Stimulated activated CD4-positive, alpha-beta T cell treated with anti-CD3 and anti-CD28 coated beads, Interleukin-1b, Interleukin-23, amount 100 ng/mL, for 1 hour (primary cell): ENCODE measurements around the gene ORC5.
"Not testable (repeated sequence)": the region's sequence is repeated elsewhere in the genome, so short reads cannot be mapped to it uniquely, and the experiment has no call there.

Experiments used
- DNase-seq, 2 donors: peaks; one replicate each; pipeline ENCODE4 v3.0.0-alpha.2; 2020; ENCODE audit warnings: low read depth in 2 of 2

Gene ORC5

GRCh38 chr7:104207731-104208420 lies at the start of gene ORC5:
Gene ORC5, minus strand, starts transcription at chr7:104208013. Its CDS starts 109 bp downstream, at chr7:104207904.
- peak; percentile 16 to 66 for DNase-seq

GRCh38 chr7:104255616-104256015 lies 47.8 kb upstream of the ORC5 start:
- DNase-seq: no peak

- DNase-seq: no peak
Measured at GRCh38 chr7:104255194-104255593, 47.4 kb upstream of the ORC5 start.

GRCh38 chr7:104254696-104255095 lies 46.9 kb upstream of the ORC5 start:
- no peak for DNase-seq

GRCh38 chr7:104252409-104253134 lies 44.8 kb upstream of the ORC5 start:
- DNase-seq: no peak

- DNase-seq: no peak
Measured at GRCh38 chr7:104242638-104243037, 34.8 kb upstream of the ORC5 start.

GRCh38 chr7:104241538-104242209 lies 33.9 kb upstream of the ORC5 start:
- no peak for DNase-seq

GRCh38 chr7:104241135-104241534 lies 33.3 kb upstream of the ORC5 start:
- DNase-seq: no peak

- DNase-seq: no peak
Measured at GRCh38 chr7:104240401-104240800, 32.6 kb upstream of the ORC5 start.

GRCh38 chr7:104234990-104235389 lies 27.2 kb upstream of the ORC5 start:
- not testable (repeated sequence) for DNase-seq

GRCh38 chr7:104231054-104232046 lies 23.5 kb upstream of the ORC5 start:
- DNase-seq: no peak

- DNase-seq: no peak
Measured at GRCh38 chr7:104230606-104231005, 22.8 kb upstream of the ORC5 start.

GRCh38 chr7:104228442-104228841 lies 20.6 kb upstream of the ORC5 start:
- DNase-seq: no peak

- DNase-seq: no peak
Measured at GRCh38 chr7:104225451-104225850, 17.6 kb upstream of the ORC5 start.

GRCh38 chr7:104217620-104218019 lies 9.8 kb upstream of the ORC5 start:
- DNase-seq: no peak

GRCh38 chr7:104209063-104209462 lies 1.2 kb upstream of the ORC5 start:
- no peak for DNase-seq

- DNase-seq: no peak
Measured at GRCh38 chr7:104208421-104208780, 588 bp upstream of the ORC5 start.

GRCh38 chr7:104207348-104207730 lies 474 bp downstream of the ORC5 start:
- DNase-seq: no peak

- no peak for DNase-seq
Measured at GRCh38 chr7:104206841-104207240, 972 bp downstream of the ORC5 start.

GRCh38 chr7:104198673-104199278 lies 9.0 kb downstream of the ORC5 start:
- no peak for DNase-seq

- no peak for DNase-seq
Measured at GRCh38 chr7:104196161-104196560, 11.7 kb downstream of the ORC5 start.
